Measurements from ENCODE around the gene RHOT2. TPM values are rescaled to one million over a fixed set of nuclear protein-coding genes. Genes with fewer than 3 reads are reported as not detected.

RHOT2 gene
- total RNA-seq, 1 donor from 2014 or later = 165 TPM

- Mint-ChIP-seq H3K4me1 (ENCODE audit: low read depth) (no peaks in the 10 kb centered on the region), H3K27ac (no peak overlapping the region), H3K4me3 (no peak overlapping the region), H3K36me3 (ENCODE audit: low read depth) (peaks cover 2% of the 10 kb centered on the region), H3K9me3 (no peaks in the 10 kb centered on the region), H3K27me3 (ENCODE audit: insufficient read depth) (no peaks in the 10 kb centered on the region)
- DNase-seq (ENCODE audit: low spot score) = no peak
- intact Hi-C loops (cut with micrococcal nuclease) = no loop called here
These were observed 21.2 kb upstream of the RHOT2 start for GRCh38 chr16:646679-647172.

DNA sequence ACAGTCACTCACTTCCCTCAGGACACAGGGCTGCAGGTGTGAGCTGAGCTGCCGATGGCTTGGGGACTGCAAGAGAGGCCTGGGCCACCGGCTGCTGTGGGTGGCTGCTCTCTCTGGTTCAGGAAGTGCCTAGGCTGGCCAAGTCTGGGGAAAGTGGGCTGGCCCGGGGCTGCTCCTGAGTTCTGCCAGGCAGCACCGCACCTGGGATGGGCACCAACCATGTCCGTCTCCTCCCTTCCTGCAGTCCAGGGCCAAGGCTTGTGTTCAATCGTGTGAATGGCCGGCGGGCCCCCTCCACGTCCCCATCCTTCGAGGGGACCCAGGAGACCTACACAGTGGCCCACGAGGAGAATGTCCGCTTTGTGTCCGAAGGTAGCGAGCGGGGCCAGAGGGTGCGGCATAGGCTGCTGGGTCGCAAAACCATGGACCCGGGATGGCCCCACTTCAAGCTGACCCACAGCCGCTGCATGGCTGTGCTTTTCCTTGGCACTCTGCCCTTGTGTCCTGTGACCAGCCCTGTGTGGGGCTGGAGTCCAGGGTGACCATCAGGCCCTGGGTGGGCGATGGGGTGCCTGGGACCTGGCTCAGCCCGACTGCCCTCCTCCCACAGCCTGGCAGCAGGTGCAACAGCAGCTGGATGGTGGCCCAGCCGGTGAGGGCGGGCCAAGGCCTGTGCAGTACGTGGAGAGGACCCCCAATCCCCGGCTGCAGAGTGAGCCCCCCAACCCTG is 20.6 kb upstream of the RHOT2 start:
- H3K27ac Mint-ChIP-seq = no peak overlapping the region
- H3K36me3 Mint-ChIP-seq (ENCODE audit: low read depth) = peaks cover 2% of the 10 kb centered on the region
- intact Hi-C loops (cut with micrococcal nuclease) = no loop called here
- H3K27me3 Mint-ChIP-seq (ENCODE audit: insufficient read depth) = no peaks in the 10 kb centered on the region
- no peak overlapping the region for H3K4me3 Mint-ChIP-seq
- DNase-seq (ENCODE audit: low spot score) = no peak
- H3K9me3 Mint-ChIP-seq = no peaks in the 10 kb centered on the region
- H3K4me1 Mint-ChIP-seq (ENCODE audit: low read depth) = no peaks in the 10 kb centered on the region

DNA sequence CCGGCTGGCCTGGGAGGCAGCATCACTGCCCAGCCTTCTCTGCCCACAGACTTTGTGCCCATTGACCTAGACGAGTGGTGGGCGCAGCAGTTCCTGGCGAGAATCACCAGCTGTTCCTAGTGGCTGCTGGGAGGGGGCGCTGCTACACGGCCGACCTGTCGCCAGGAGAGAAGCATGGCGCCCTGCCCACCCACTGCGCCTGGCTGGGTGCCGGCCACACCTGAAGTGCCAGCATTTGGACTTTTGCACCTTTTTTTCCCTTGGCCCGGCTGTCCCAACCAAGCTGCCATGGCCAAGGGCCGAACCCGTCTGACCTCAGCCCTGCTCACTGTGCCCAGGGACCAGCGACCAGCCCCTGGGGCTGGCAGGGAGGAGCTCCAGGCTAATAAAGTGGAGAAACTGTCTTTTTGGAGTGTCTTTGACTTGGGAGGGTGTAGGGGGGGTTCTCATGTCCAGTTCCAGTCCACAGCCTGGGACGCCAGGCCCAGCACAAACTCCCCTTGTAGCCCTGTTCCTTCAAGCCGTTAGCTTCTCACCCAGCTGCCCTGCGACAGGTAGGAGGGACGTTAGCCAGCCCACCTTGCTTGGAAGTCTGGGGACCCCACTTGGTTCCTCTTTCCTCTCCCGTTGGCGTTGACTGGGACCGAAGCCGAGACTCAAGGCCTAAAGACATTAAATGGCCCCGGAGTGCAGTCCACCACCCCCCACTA is 19.7 kb upstream of the RHOT2 start:
- intact Hi-C loops (cut with micrococcal nuclease) = no loop called here
- no peaks in the 10 kb centered on the region for H3K4me1 Mint-ChIP-seq (ENCODE audit: low read depth)
- H3K4me3 Mint-ChIP-seq = peak overlapping the region; percentile 84
- no peak for DNase-seq (ENCODE audit: low spot score)
- no peaks in the 10 kb centered on the region for H3K9me3 Mint-ChIP-seq
- H3K36me3 Mint-ChIP-seq (ENCODE audit: low read depth) = peaks cover 2% of the 10 kb centered on the region
- no peaks in the 10 kb centered on the region for H3K27me3 Mint-ChIP-seq (ENCODE audit: insufficient read depth)
- H3K27ac Mint-ChIP-seq = peak overlapping the region; percentile 68

GRCh38 chr16:648781-649589 is 18.9 kb upstream of the RHOT2 start, which contains the start of gene WDR90:
WDR90 (plus strand) TSS chr16:649365; CDS start chr16:649417, 52 bp downstream.
- peaks cover 2% of the 10 kb centered on the region for H3K36me3 Mint-ChIP-seq (ENCODE audit: low read depth)
- intact Hi-C loops (cut with micrococcal nuclease) = loop anchor here (1.0 kb wide), 5 partner anchors 8 to 35 kb away; partner anchors contain the start of genes JMJD8, MCRIP2 and METTL26
- H3K27ac Mint-ChIP-seq = peak within 1 kb of the TSS; percentile 68
- H3K4me3 Mint-ChIP-seq = peak within 1 kb of the TSS; percentile 84
- DNase-seq (ENCODE audit: low spot score) = peak; percentile 92
- H3K27me3 Mint-ChIP-seq (ENCODE audit: insufficient read depth) = no peaks in the 10 kb centered on the region
- H3K4me1 Mint-ChIP-seq (ENCODE audit: low read depth) = no peaks in the 10 kb centered on the region
- H3K9me3 Mint-ChIP-seq = no peaks in the 10 kb centered on the region

DNA sequence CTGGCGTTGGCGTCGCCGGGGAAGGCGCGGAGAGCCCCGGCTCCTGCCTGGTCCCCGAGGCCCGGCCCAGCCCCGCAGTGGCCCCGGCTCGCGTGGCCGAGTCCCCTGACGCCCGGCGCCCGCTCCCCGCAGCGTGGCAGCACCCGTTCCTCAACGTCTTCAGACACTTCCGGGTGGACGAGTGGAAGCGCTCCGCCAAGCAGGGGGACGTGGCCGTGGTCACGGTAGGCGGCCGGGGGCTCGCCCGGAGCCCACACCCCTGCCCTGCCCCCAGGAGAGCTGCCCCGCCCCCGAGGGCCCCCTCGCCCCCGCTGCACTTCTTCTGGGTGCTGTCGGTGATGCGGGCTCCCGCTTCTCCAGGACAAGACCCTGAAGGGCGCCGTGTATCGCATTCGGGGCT is 18.3 kb upstream of the RHOT2 start:
- H3K4me3 Mint-ChIP-seq = peak overlapping the region; percentile 77

GRCh38 chr16:651844-652243 is 16.1 kb upstream of the RHOT2 start:
- no peak overlapping the region for H3K27ac Mint-ChIP-seq
- peak overlapping the region; percentile 33 for H3K4me3 Mint-ChIP-seq
- DNase-seq (ENCODE audit: low spot score) = no peak
- intact Hi-C loops (cut with micrococcal nuclease) = no loop called here
- no peaks in the 10 kb centered on the region for H3K4me1 Mint-ChIP-seq (ENCODE audit: low read depth)
- no peaks in the 10 kb centered on the region for H3K27me3 Mint-ChIP-seq (ENCODE audit: insufficient read depth)
- H3K9me3 Mint-ChIP-seq = no peaks in the 10 kb centered on the region
- no peaks in the 10 kb centered on the region for H3K36me3 Mint-ChIP-seq (ENCODE audit: low read depth)

More for the DNA sequence above, 18.3 kb upstream of the RHOT2 start:
- H3K36me3 Mint-ChIP-seq (ENCODE audit: low read depth) = peaks cover under 1% of the 10 kb centered on the region
- H3K27ac Mint-ChIP-seq = peak overlapping the region; percentile 44
- H3K4me1 Mint-ChIP-seq (ENCODE audit: low read depth) = no peaks in the 10 kb centered on the region
- intact Hi-C loops (cut with micrococcal nuclease) = loop anchor here (1.0 kb wide), 5 partner anchors 8 to 35 kb away; partner anchors contain the start of genes JMJD8, MCRIP2 and METTL26
- no peak for DNase-seq (ENCODE audit: low spot score)
- no peaks in the 10 kb centered on the region for H3K9me3 Mint-ChIP-seq
- no peaks in the 10 kb centered on the region for H3K27me3 Mint-ChIP-seq (ENCODE audit: insufficient read depth)

GRCh38 chr16:652454-653305 is 15.3 kb upstream of the RHOT2 start:
- no peak overlapping the region for H3K27ac Mint-ChIP-seq
- H3K27me3 Mint-ChIP-seq (ENCODE audit: insufficient read depth) = no peaks in the 10 kb centered on the region
- no peaks in the 10 kb centered on the region for H3K36me3 Mint-ChIP-seq (ENCODE audit: low read depth)
- no peaks in the 10 kb centered on the region for H3K9me3 Mint-ChIP-seq
- H3K4me3 Mint-ChIP-seq = no peak overlapping the region
- DNase-seq (ENCODE audit: low spot score) = no peak
- intact Hi-C loops (cut with micrococcal nuclease) = no loop called here
- H3K4me1 Mint-ChIP-seq (ENCODE audit: low read depth) = no peaks in the 10 kb centered on the region

DNA sequence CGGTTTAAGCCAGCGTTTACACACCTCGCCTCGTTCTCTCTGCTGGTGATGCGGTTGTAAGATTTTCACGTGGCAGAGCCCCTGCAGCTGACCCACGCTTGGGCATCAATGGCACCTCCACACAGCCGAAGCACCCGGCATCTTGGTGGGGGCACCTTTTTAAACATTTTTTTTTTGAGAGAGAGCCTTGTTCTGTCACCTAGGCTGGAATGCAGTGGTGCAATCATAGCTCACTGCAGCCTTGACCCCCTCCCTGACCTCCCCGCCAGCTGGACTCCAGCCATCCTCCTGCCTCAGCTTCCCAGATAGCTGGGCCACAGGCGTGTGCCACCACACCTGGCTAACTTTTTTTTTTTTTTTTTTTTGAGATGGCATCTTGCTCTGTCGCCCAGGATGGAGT is 13.9 kb upstream of the RHOT2 start:
- no peak for DNase-seq (ENCODE audit: low spot score)
- Mint-ChIP-seq H3K9me3 (no peaks in the 10 kb centered on the region), H3K4me1 (ENCODE audit: low read depth) (no peaks in the 10 kb centered on the region), H3K27ac (no peak overlapping the region), H3K27me3 (ENCODE audit: insufficient read depth) (no peaks in the 10 kb centered on the region), H3K4me3 (no peak overlapping the region), H3K36me3 (ENCODE audit: low read depth) (no peaks in the 10 kb centered on the region)
- intact Hi-C loops (cut with micrococcal nuclease) = no loop called here

- no peak for DNase-seq (ENCODE audit: low spot score)
- Mint-ChIP-seq H3K27ac (no peak overlapping the region), H3K4me3 (no peak overlapping the region), H3K4me1 (ENCODE audit: low read depth) (no peaks in the 10 kb centered on the region), H3K9me3 (no peaks in the 10 kb centered on the region), H3K27me3 (ENCODE audit: insufficient read depth) (no peaks in the 10 kb centered on the region), H3K36me3 (ENCODE audit: low read depth) (no peaks in the 10 kb centered on the region)
- intact Hi-C loops (cut with micrococcal nuclease) = no loop called here
These were observed 10.4 kb upstream of the RHOT2 start for GRCh38 chr16:657487-657886.

DNA sequence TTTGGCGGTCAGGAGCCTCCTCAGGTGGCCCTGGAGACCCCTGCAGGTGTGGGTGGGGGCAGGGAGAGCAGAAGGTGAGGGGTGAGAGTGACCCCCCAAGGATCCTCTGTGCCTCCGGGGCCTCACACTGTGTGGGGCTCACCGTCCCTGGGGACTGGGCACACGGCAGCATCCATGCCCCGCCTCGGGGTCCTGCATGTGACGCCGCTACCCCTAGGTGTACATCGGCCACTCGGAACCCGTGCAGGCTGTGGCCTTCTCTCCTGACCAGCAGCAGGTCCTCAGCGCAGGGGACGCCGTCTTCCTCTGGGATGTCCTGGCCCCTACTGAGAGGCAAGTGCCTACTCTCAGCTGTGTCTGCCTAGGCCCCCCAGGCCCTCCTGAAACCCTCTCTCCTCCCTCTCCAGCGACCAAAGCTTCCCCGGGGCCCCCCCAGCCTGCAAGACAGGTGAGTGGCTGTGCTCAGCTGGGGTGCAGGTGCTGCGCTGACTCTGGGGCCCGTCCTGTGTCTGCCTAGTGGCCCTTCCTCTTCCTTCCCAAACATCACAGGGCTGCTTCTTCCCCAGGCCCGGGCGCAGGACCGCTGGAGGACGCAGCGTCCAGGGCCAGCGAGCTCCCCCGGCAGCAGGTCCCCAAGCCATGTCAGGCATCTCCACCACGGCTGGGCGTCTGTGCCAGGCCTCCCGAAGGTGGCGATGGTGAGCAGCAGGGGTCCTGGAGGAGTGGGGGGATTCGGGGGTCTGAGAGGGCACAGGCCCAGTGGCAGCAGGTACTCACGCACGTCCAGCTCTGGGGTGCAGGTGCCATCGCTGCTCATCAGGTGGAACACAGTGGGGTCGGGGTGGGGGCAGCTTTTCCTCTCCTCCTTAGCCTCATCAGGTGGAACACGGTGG is 9.0 kb upstream of the RHOT2 start:
- Mint-ChIP-seq H3K9me3 (no peaks in the 10 kb centered on the region), H3K27me3 (ENCODE audit: insufficient read depth) (no peaks in the 10 kb centered on the region), H3K4me3 (no peak overlapping the region), H3K36me3 (ENCODE audit: low read depth) (no peaks in the 10 kb centered on the region), H3K27ac (no peak overlapping the region), H3K4me1 (ENCODE audit: low read depth) (no peaks in the 10 kb centered on the region)
- no peak for DNase-seq (ENCODE audit: low spot score)
- intact Hi-C loops (cut with micrococcal nuclease) = no loop called here

DNA sequence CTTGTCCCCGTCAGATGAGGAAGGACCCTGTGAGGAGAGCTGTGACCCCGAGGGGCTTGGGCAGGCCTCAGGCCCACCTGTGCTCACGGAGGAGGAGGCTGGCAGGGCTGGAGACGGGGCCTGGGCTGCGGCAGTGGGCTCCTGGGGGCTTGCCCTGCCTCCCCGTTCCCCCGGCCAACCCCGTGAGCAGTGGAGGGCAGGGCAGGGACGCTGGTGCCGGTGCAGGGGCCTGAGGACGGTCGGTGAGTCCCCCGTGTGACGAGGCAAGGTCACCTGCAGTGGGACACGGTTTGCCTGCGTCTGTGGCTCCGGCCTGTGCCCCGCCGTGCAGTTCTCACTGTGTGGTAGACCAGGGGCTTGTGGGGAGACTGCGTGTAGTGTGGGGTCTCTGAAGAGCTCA is 8.3 kb upstream of the RHOT2 start:
- Mint-ChIP-seq H3K4me1 (ENCODE audit: low read depth) (no peaks in the 10 kb centered on the region), H3K27me3 (ENCODE audit: insufficient read depth) (no peaks in the 10 kb centered on the region), H3K4me3 (no peak overlapping the region), H3K27ac (no peak overlapping the region), H3K9me3 (no peaks in the 10 kb centered on the region), H3K36me3 (ENCODE audit: low read depth) (no peaks in the 10 kb centered on the region)
- no peak for DNase-seq (ENCODE audit: low spot score)
- intact Hi-C loops (cut with micrococcal nuclease) = loop anchor here (1.0 to 2.0 kb wide), 5 partner anchors 10 to 71 kb away; partner anchors contain the start of genes MCRIP2 and WDR90
